ENCODE measurements around the gene DDB1.
A peak's percentile ranks its signal among the peaks of the same experiment; 100 is the strongest.

The DDB1 gene

DNA sequence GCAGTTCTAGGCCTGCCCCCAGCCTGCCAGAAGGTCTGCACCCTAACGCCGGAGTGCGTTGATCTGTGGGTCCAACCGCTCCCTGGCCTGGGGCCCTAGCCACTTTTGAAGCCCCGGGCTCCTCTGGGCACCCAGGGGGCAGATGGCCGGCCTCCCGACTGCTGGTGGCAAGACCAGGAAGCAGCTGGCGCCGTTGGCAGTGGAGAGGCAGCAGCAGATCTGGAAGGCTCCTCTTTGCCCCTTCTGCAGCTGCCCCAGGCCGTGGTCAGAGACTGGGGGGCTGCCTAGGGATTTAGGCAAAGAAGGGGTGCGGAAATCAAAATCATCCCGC lies 37.3 kb downstream of the DDB1 start:
- TF ChIP-seq, protein P1, sequence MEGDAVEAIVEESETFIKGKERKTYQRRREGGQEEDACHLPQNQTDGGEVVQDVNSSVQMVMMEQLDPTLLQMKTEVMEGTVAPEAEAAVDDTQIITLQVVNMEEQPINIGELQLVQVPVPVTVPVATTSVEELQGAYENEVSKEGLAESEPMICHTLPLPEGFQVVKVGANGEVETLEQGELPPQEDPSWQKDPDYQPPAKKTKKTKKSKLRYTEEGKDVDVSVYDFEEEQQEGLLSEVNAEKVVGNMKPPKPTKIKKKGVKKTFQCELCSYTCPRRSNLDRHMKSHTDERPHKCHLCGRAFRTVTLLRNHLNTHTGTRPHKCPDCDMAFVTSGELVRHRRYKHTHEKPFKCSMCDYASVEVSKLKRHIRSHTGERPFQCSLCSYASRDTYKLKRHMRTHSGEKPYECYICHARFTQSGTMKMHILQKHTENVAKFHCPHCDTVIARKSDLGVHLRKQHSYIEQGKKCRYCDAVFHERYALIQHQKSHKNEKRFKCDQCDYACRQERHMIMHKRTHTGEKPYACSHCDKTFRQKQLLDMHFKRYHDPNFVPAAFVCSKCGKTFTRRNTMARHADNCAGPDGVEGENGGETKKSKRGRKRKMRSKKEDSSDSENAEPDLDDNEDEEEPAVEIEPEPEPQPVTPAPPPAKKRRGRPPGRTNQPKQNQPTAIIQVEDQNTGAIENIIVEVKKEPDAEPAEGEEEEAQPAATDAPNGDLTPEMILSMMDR (IDR thresholded peaks at IDR 0.05; ENCODE audit: insufficient read depth, missing control alignments), result no peak
- FAIRE-seq (no peak), DNase-seq (ENCODE audit: insufficient read length, low spot score) (no peak)

DNA sequence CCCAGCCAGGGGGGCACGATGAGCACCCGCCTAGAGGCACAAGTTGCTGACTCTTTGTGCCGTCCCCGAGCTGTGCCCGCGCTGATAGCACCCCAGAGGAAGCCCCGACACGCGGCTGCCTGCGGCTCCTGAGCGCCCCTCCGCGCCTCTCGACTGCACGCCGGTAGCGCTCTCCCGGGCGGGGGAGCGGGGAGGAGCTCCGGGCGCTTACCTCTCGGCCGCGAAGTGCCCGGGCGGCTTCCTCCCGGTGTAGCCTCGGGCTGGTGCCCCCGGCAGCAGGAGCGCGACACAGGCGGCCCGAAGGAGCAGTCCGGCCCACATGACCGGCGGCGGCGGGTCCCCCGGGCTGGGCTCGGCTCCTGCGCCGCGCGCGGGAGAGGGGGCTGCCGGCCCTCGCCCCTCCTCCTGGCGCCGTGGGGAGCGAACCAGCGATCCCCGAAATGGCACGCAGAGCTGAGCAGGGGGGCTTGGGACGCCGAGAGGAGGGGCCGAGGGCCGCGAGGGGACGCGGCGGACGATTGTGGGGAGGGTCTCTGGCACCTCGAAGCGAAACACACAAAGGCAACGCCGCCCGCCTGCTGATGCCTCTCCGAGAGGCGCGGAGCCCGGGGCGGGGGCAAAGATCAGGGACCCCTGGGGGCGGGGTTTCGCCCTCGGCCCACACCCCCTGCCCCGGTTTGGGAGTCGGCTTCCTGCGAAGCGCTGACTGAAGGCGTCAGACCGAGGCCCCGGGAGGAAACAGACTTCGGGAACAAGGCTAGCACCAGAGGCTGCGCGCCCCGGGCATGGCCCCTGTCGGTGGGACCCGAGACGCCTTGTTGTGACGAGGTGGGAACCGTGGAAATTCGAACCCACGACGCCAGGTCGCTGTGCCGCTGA lies 37.9 kb downstream of the DDB1 start, which contains the start of gene VWCE:
VWCE (minus strand) TSS at position 600 of the 879 bp plus-strand sequence; CDS start at position 321, 279 bp downstream.
- TF ChIP-seq, protein P1 (IDR thresholded peaks at IDR 0.05; ENCODE audit: insufficient read depth, missing control alignments), result peak; percentile 28
- FAIRE-seq (no peak), DNase-seq (ENCODE audit: insufficient read length, low spot score) (peak; percentile 78)

DNA sequence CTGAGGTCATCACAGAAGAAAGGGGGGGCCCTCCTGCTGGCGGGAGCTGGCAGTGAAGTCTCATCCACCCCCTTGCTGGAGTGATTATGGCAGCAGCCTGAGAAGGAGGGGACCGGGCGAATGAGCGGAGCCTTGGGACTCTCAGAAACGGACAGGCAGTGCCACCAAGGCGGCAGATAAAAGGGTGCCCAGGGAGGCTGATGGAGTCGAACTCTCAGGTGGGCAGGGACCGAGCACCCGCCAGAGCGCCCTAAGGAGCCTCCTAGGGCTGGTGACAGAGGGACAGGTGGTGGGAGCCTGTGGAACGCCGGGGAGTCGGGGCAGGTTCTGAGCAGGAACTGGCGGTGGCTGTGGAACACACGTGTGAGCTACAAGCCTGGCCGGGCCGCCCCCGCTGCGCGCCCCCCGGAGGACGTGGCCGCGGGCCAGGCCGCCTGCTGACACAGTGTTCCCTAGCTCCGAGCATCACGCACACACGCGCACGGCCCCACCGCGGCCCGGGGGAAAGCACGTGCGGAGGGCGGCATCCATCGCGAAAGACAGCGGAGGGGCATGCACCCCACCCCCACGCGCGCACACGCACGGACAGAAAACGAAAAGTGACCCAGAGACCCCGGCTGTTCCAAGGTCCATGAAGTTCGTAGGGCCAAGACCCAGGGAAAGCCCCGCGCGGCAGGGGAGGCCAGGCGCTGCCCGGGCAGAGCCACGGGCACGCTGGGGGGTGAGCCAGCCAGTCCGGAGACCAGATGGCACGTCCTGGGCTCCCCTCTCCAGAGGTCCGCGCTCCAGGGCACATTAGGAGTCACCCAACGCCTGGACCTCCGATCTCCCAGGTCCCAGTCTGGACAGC lies 38.8 kb downstream of the DDB1 start:
- TF ChIP-seq, protein P1 (IDR thresholded peaks at IDR 0.05; ENCODE audit: insufficient read depth, missing control alignments), result no peak
- peak; percentile 56 for DNase-seq (ENCODE audit: insufficient read length, low spot score)
- no peak for FAIRE-seq

DNA sequence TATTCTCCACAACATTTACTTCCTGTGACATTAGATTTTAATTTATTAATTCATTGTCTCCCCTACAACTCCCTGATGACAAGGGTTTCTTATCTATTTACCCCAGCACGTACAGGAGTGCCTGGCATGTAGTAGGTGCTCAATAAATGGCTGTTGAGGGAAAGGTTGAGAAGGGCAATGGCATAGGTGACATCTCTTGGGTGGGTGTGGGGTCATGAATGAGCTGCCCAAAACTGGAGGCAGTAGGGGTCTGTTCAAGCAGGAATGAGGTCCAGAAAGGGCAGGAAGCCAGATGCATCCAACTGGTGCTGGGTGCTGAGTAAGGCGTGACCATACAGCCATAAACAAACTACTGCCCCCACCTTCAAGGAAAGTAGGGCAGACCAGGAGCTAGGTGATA lies 40.5 kb downstream of the DDB1 start:
- TF ChIP-seq, protein P1 (IDR thresholded peaks at IDR 0.05; ENCODE audit: insufficient read depth, missing control alignments), result no peak
- FAIRE-seq (no peak), DNase-seq (ENCODE audit: insufficient read length, low spot score) (no peak)

DNA sequence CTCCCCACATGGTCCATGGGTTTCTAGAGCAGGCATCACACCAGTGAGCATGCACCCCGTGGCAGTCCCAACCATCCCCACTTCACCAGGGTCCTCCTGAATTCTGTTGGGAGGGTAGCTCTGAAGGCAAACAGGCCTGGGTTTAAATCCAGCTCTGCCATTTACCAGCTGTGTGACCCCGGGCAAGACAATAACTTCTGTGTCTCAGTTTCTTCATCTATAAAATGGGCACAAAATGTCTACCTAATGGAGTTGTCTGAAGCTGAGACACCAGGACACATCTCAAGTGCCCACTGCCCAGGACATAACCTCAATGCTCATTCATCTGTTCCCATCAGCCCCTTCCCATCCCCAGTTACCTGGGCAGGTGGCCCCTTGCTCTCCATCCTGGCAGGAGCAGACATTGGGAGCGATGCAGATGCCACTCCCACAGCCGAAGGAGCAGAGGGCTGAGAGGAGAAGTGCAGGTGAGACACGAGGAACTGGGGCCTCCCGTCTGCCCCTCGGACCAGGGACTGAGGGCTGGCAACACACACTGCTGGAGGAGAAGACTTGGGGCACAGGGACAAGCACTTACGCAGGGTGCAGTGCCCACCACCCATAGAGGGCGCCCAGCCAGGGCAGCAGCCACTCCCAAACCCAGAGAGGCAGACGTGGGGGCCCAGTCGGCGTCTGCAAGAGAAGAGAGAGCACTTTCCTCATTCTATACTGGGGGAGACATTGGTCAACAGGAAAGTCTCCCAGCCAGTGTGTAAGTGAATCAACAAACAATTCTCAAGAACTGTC lies 41.8 kb downstream of the DDB1 start:
- TF ChIP-seq, protein P1 (IDR thresholded peaks at IDR 0.05; ENCODE audit: insufficient read depth, missing control alignments), result peak; percentile 18
- DNase-seq (ENCODE audit: insufficient read length, low spot score), result no peak
- FAIRE-seq, result no peak

DNA sequence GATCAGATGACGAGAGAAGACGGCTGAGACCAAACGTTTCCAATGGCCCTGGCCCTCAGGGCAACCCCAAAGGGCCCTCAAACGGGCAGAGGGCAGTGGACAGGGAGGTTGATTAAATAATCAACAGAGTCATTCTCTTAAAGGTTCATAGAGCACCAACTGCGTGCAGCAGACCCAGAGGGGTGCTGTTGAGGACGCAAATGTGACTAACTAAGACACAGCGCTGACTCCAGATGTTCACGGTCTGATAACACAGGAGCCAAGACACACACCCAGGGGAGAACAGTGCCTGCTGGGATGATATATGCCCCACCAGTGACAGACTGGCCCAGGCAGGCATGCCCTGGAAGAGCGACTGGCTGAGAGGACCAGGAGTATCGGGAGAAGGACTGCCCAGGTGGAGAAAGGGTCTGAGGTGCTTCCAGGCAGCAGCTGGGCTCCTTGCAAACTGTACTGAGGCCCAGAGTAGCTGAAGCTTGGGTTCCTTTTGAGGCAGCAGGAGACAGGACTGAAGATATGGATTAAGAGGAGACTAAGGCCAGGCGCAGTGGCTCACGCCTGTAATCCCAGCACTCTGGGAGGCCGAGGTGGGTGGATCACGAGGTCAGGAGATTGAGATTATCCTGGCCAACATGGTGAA lies 45.4 kb downstream of the DDB1 start:
- no peak for DNase-seq (ENCODE audit: insufficient read length, low spot score)
- TF ChIP-seq, protein P1 (IDR thresholded peaks at IDR 0.05; ENCODE audit: insufficient read depth, missing control alignments), result no peak
- FAIRE-seq, result no peak

Data from D721Med (cell line).